ENCODE results near the gene UCN2. TPM values are rescaled to one million over a fixed set of nuclear protein-coding genes. Genes with fewer than 3 reads are reported as not detected.

UCN2 gene
- polyA plus RNA-seq, 1 experiment = 4.5 TPM

- DNase-seq (ENCODE audit: low read depth) = no peak
- no peak for TF ChIP-seq CTCF (IDR thresholded peaks at IDR 0.05; ENCODE audit: insufficient read depth, low read depth, low read length)
- peaks cover 38% of the 10 kb centered on the region for H3K36me3 ChIP-seq (ENCODE audit: control insufficient read depth, insufficient read depth, low read length)
- POLR2A ChIA-PET = no interaction called here
- CTCF ChIA-PET = no interaction called here
- H3K4me3 ChIP-seq (ENCODE audit: low read depth, low read length) = no peak overlapping the region
- no peaks in the 10 kb centered on the region for H3K27me3 ChIP-seq (ENCODE audit: control insufficient read depth, insufficient read depth, low read length)
These were observed 6.3 kb upstream of the UCN2 start for GRCh38 chr3:48569808-48570450.

- no peaks in the 10 kb centered on the region for H3K27me3 ChIP-seq (ENCODE audit: control insufficient read depth, insufficient read depth, low read length)
- no peak for TF ChIP-seq CTCF (IDR thresholded peaks at IDR 0.05; ENCODE audit: insufficient read depth, low read depth, low read length)
- H3K4me3 ChIP-seq (ENCODE audit: low read depth, low read length) = no peak overlapping the region
- DNase-seq (ENCODE audit: low read depth) = no peak
- CTCF ChIA-PET = interaction anchor here (1.4 kb wide), 1 partner anchor 11 kb away, joined by 3 read pairs; no protein-coding TSS in a partner anchor
- POLR2A ChIA-PET = no interaction called here
- peaks cover 37% of the 10 kb centered on the region for H3K36me3 ChIP-seq (ENCODE audit: control insufficient read depth, insufficient read depth, low read length)
These were observed 5.8 kb upstream of the UCN2 start for GRCh38 chr3:48569400-48569799.

DNA sequence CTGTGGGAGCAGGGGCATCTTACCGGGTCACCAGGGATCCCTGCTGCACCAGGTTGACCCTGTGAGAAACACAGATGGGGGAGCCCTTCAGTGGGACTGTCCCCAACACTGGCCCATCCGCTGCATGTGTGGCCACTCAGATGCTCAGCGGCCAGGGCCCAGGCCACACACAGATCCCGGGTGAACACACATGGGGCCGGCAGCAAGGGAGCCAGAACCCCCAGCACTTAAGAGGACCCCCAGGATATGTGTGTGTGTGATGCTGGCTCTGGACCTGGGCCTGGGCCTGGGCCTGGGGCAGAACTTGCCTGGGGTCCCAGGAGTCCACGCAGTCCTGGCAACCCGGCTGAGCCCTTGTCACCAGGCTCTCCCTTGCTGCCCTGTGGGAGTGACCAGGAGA, 4.9 kb upstream of the UCN2 start:
- CTCF ChIA-PET = interaction anchor here (1.4 kb wide), 1 partner anchor 10 kb away, joined by 3 read pairs; no protein-coding TSS in a partner anchor
- POLR2A ChIA-PET = no interaction called here
- Histone ChIP-seq H3K36me3 (ENCODE audit: control insufficient read depth, insufficient read depth, low read length) (peaks cover 35% of the 10 kb centered on the region), H3K27me3 (ENCODE audit: control insufficient read depth, insufficient read depth, low read length) (no peaks in the 10 kb centered on the region), H3K4me3 (ENCODE audit: low read depth, low read length) (no peak overlapping the region)
- no peak for DNase-seq (ENCODE audit: low read depth)
- TF ChIP-seq CTCF (IDR thresholded peaks at IDR 0.05; ENCODE audit: insufficient read depth, low read depth, low read length) = no peak

DNA sequence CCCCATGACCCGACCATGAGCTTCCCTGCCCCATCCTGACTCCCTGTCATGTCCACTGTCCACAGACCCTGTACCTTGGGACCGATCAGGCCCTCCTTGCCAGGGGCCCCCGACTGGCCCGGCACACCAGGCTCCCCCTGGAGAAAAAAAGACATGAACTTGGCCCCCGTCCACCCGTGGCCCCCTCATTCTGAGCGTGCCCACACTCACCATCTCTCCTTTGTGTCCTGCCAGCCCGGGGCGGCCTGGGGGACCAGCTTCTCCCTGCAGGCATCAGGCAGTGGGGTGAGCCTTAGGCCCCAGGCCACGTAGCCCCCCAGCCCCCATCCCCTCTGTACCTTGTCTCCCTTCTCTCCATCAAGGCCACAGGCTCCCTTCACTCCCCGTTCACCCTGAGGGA, 3.9 kb upstream of the UCN2 start:
- POLR2A ChIA-PET = no interaction called here
- TF ChIP-seq CTCF (IDR thresholded peaks at IDR 0.05; ENCODE audit: insufficient read depth, low read depth, low read length) = no peak
- CTCF ChIA-PET = no interaction called here
- Histone ChIP-seq H3K27me3 (ENCODE audit: control insufficient read depth, insufficient read depth, low read length) (no peaks in the 10 kb centered on the region), H3K36me3 (ENCODE audit: control insufficient read depth, insufficient read depth, low read length) (peaks cover 27% of the 10 kb centered on the region), H3K4me3 (ENCODE audit: low read depth, low read length) (no peak overlapping the region)
- DNase-seq (ENCODE audit: low read depth) = no peak

DNA sequence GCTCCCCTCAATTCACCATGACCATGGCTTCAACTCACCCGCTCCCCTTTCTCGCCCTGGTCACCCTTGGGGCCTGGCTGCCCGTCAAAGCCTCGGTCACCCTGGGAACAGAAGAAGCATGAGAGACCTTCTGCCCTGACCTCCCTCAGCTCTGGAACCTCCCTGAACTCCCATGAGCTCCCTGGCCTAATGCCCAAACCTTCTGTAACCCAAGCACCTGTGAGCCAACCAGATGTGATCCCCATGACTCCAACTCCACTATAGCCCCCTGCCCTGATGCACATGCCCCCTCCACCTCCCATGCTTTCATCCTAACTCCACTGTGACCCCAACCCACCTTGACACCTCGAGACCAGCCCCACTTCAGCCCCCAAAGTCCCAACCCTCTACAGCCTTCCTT, 3.5 kb upstream of the UCN2 start:
- Histone ChIP-seq H3K36me3 (ENCODE audit: control insufficient read depth, insufficient read depth, low read length) (peaks cover 29% of the 10 kb centered on the region), H3K4me3 (ENCODE audit: low read depth, low read length) (no peak overlapping the region), H3K27me3 (ENCODE audit: control insufficient read depth, insufficient read depth, low read length) (no peaks in the 10 kb centered on the region)
- no peak for TF ChIP-seq CTCF (IDR thresholded peaks at IDR 0.05; ENCODE audit: insufficient read depth, low read depth, low read length)
- no peak for DNase-seq (ENCODE audit: low read depth)
- POLR2A ChIA-PET = no interaction called here
- CTCF ChIA-PET = no interaction called here

All from BJ (cell line).